ENCODE results near the gene NAAA.

- no peak for TF ChIP-seq ZNF70 (CRISPR knock-in tag; IDR thresholded peaks at IDR 0.05)
- no peak for TF ChIP-seq ZFP3 (CRISPR knock-in tag; IDR thresholded peaks at IDR 0.05)
Measured at GRCh38 chr4:75889537-75890199, 51.1 kb downstream of the NAAA start.
